ENCODE measurements around the gene MAP1B. TPM values are rescaled to one million over a fixed set of nuclear protein-coding genes. Genes with fewer than 3 reads are reported as not detected.

Gene MAP1B
- 215 and 278 TPM in 2 replicates for total RNA-seq

GRCh38 chr5:72107131-72107900 lies at the start of gene MAP1B:
Gene MAP1B, plus strand, starts transcription at chr5:72107475. Its CDS starts 57 bp downstream, at chr5:72107532.

Other genes starting within 250 kb of the MAP1B start
- gene MRPS27, start 212.8 kb downstream of the MAP1B start, total RNA-seq = 87.8 and 89.2 TPM in 2 replicates
- gene PTCD2, start 212.9 kb downstream of the MAP1B start, total RNA-seq = 11.0 and 13.2 TPM in 2 replicates

Data from uterine smooth muscle cell (primary cell).